Coronary artery (tissue), 2 donors: ENCODE data around the gene SCNN1B.
"Not testable (repeated sequence)": the region's sequence is repeated elsewhere in the genome, so short reads cannot be mapped to it uniquely, and the experiment has no call there.

ENCODE experiments used
- DNase-seq: peaks from one replicate; pipeline ENCODE4 v3.0.0-alpha.2; 2017; ENCODE audit warnings: low spot score
- H3K27ac ChIP-seq, 2 donors: fragments of 200-600 bp; sonication (generic); one replicate each; pipeline ENCODE4 v1.5.1; 2016 to 2019
- H3K4me3 ChIP-seq: fragments of 200-600 bp; sonication (generic); 2 replicates; pipeline ENCODE4 v1.5.1; 2016; ENCODE audit warnings: mild to moderate bottlenecking, moderate library complexity
- TF ChIP-seq, protein P1 (sequence below): fragments of 200-600 bp; sonication (generic); IDR thresholded peaks from one replicate; pipeline ENCODE4 v1.5.1; 2019; ENCODE audit warnings: antibody characterized with exemption

Gene SCNN1B

DNA sequence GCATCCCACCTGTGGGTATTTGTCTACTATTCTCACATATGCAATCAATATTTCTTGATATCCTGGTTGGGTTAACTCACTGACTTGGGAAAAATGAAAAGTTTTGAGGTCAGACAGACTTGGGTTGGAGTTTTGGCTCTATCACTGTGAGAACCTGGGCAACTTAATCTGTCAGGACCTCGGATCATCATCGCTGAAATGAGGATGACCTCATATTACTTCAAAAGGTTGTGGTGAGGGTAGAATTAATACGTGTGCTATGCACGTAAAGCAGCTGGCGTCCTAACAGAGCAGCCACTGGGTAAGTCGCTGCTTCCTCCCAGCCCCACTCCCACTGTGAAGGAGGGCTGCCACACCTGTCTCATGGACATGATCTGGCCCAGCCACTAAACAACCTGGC, 93.6 kb downstream of the SCNN1B start:
- no peak overlapping the region for H3K4me3 ChIP-seq
- no peak for DNase-seq
- no peak overlapping the region for H3K27ac ChIP-seq
- TF ChIP-seq, protein P1, sequence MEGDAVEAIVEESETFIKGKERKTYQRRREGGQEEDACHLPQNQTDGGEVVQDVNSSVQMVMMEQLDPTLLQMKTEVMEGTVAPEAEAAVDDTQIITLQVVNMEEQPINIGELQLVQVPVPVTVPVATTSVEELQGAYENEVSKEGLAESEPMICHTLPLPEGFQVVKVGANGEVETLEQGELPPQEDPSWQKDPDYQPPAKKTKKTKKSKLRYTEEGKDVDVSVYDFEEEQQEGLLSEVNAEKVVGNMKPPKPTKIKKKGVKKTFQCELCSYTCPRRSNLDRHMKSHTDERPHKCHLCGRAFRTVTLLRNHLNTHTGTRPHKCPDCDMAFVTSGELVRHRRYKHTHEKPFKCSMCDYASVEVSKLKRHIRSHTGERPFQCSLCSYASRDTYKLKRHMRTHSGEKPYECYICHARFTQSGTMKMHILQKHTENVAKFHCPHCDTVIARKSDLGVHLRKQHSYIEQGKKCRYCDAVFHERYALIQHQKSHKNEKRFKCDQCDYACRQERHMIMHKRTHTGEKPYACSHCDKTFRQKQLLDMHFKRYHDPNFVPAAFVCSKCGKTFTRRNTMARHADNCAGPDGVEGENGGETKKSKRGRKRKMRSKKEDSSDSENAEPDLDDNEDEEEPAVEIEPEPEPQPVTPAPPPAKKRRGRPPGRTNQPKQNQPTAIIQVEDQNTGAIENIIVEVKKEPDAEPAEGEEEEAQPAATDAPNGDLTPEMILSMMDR = no peak

DNA sequence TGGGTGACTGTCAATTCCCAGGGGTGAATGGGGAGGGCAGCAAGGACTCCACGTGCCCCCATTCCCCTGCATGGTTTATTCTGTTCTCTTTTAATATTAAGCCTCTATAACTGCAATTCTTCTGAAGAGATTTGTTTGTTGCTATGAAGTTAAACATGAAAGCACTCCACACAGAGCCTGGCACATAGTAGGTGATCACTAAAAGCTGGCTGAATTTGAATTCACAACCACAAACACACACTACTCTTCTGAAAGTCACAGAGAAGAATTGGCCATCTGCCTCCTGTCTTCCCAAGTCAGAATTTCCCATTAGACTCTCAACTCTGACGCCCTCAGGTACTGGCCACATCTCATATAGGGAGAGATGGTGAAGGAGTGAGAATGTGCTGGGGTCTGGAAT, 95.4 kb downstream of the SCNN1B start:
- H3K27ac ChIP-seq = no peak overlapping the region
- TF ChIP-seq, protein P1 = no peak
- no peak for DNase-seq
- H3K4me3 ChIP-seq = no peak overlapping the region

DNA sequence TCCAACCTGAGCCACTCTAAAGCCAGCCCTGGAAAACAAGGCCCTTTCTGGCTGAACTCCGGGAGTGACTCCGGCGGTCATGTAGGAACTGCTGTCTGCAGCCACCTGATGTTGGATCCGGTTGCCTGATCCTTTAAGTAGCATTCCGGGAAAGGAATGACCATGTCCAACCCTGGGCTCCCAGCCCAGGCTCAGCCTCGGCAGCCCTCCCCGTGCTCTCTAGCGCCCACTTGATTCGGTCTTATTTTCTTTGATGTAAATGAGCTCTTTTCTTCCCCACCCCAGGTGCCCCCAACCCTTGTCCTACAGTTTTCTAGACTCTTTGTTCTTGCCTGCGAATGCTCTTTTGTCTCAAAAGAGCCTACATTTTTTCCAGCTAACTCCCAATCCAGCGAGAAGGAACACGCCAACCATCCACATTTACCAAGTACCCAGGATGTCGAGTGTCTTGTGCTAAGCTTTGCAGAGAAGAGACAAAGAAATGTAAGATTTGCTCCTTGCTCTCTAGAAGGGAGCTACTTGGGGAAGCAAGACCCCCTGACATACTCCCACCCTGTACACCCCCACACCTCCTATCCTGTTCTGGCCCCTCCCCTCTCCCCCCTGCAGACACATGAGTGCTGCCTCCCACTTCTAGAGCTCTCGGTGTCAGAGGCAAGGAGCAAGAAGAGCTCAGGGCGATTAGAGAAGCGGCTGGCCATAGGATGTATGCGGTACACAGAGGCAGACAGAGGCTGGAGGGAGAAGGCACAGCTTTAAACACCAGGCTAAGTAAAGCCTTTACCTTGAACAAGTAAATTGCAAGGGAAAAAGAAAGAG, 97.1 kb downstream of the SCNN1B start:
- Histone ChIP-seq H3K27ac (no peak overlapping the region), H3K4me3 (no peak overlapping the region)
- no peak for DNase-seq

DNA sequence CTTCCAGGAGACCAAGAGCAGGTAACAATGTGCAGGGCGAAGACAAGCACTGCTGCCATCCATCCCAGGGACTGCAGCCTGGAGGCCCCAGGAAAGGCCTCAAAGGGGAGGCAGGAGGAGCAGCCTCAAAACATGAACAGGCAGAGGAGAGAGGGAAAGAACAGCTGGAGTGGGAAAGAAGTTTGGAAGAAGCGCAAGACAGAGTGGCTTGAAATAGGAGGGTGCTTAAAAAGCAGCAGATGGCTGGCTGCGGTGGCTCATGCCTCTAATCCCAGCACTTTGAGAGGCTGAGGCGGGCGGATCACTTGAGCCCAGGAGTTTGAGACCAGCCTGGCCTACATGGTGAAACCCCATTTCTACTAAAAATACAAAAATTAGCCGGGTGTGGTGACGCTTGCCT, 98.3 kb downstream of the SCNN1B start:
- H3K27ac ChIP-seq, H3K4me3 ChIP-seq, DNase-seq: not testable (repeated sequence)

More for the DNA sequence above, 97.1 kb downstream of the SCNN1B start:
- TF ChIP-seq, protein P1 = no peak

DNA sequence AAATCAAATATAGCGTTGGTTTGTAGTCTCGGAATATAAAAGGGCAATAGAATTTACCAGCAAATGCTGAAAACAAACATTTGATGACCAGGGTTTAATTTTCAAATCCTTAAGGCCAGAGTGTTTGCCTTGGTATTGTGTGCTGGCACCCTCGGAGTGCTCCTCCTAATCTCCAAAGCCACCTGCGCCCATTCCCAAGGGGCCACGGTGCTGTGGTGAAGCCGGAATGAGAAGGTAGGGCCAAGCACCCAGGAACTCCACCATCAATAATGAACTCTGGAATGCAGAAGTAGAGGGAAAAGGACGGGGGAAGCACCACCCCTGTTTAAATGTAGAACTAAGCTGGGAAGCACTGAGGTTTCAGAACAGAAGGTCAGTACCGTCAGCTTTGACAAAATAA, 99.0 kb downstream of the SCNN1B start:
- no peak overlapping the region for H3K4me3 ChIP-seq
- TF ChIP-seq, protein P1 = no peak
- H3K27ac ChIP-seq = no peak overlapping the region
- DNase-seq = no peak

DNA sequence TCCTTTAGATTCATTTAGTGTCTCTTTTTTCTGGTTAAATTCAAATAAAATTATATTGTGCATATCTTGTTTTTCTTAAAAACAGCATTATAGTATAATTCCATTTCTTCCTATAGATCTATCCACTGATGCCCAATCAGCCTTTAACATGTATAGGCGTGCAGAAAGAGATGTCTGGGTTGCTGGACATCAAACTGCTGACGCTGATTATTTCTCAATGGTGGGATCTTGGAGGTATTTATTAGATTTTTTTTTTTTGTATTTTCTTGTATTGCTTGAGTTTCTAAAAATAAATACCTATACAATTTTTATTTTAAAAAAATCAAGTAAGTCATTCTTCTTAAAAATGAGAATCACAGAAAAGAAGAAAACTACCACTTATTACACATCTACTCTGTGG, 100.0 kb downstream of the SCNN1B start:
- no peak for DNase-seq
- TF ChIP-seq, protein P1 = no peak
- Histone ChIP-seq H3K4me3 (no peak overlapping the region), H3K27ac (no peak overlapping the region)

DNA sequence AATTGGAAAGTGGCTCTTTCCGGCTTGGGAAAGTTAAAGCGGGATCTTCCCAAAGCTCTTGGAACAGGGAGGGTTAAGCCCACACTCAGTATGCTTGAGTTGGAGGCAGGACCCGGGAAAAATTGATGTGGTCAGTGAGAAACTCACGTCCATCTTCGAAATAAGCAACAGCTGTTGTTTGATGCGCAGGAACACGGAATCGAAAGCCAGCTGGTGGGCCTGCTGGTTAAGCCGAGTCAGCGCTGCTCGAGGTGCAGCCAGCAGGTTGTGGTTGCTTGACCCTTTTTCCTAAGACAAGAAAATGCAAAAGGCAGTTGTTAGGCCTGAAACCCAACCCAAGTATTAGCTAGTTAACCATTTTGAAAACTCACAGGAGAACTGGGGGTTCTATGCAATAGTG, 101.4 kb downstream of the SCNN1B start:
- DNase-seq = no peak
- no peak overlapping the region for H3K4me3 ChIP-seq
- no peak overlapping the region for H3K27ac ChIP-seq
- TF ChIP-seq, protein P1 = no peak
